Measurements from ENCODE around the gene ZNF106. TPM values are rescaled to one million over a fixed set of nuclear protein-coding genes. Genes with fewer than 3 reads are reported as not detected.

ZNF106 gene
- total RNA-seq, 1 experiment from 2014 or later = 21.8 TPM

Other genes starting within 250 kb of the ZNF106 start
- 10.8 and 11.2 TPM in 2 replicates for gene GANC, start 217.9 kb downstream of the ZNF106 start, total RNA-seq (2014; rRNA removed; shearing (Covaris generic))
- 25.2 and 29.8 TPM in 2 replicates for gene TMEM87A, start 217.7 kb downstream of the ZNF106 start, total RNA-seq (2014; rRNA removed; shearing (Covaris generic))
- gene CAPN3, start 131.6 kb downstream of the ZNF106 start, total RNA-seq (2014; rRNA removed; shearing (Covaris generic)) = not detected in 2 replicates
- 56.6 and 62.0 TPM in 2 replicates for gene SNAP23, start 4.5 kb upstream of the ZNF106 start, total RNA-seq (2014; rRNA removed; shearing (Covaris generic))
- gene LRRC57, start 57.7 kb upstream of the ZNF106 start, total RNA-seq (2014; rRNA removed; shearing (Covaris generic)) = 8.6 and 10.3 TPM in 2 replicates
- gene HAUS2, start 57.7 kb upstream of the ZNF106 start, total RNA-seq (2014; rRNA removed; shearing (Covaris generic)) = 20.5 and 28.0 TPM in 2 replicates
- 1.4 and 2.8 TPM in 2 replicates for gene STARD9, start 84.5 kb upstream of the ZNF106 start, total RNA-seq (2014; rRNA removed; shearing (Covaris generic))
- gene CDAN1, start 246.0 kb upstream of the ZNF106 start, total RNA-seq (2014; rRNA removed; shearing (Covaris generic)) = 14.3 and 15.9 TPM in 2 replicates